ENCODE measurements around the gene GNB1L. TPM values are rescaled to one million over a fixed set of nuclear protein-coding genes. Genes with fewer than 3 reads are reported as not detected.

The GNB1L gene
- total and polyA plus RNA-seq, 9 of the 15 experiments (the other 6 are each of a cell fraction or from before 2014, with no cell fraction given) = 0.56 to 50.5 (median 10.2) TPM

- peaks cover 9 to 55% of the 10 kb centered on the region in 2 experiments for H3K4me1 ChIP-seq (replicated peaks in 1 of 2; ENCODE audit: control insufficient read depth in 2 of 2, insufficient read depth in 2 of 2, low read length in 2 of 2)
- H3K9ac ChIP-seq (ENCODE audit: insufficient read depth in 1 of 2, low read depth in 2 of 2, low read length in 2 of 2) = peak overlapping the region in 1 of 2 experiments; percentile 39; a peak in 2 of 4 replicates
- in situ Hi-C loops (cut with MboI) = no loop called here
- DNase-seq (ENCODE audit: extremely low read depth in 1 of 4, low spot score in 3 of 4) = no peak
- ChIA-PET POLR2A (interaction anchor here (0.5 to 16.8 kb wide), 12 partner anchors 8 to 207 kb away, joined by 3 to 205 read pairs (median 3); no protein-coding TSS in a partner anchor), CTCF (ENCODE audit: low intra/inter-chr PET ratio) (no interaction called here)
- no TSS peak for BruUV-seq (replicated peaks)
- FAIRE-seq = no peak
- WGBS (ENCODE audit: insufficient coverage, low coverage, missing lambda C conversion rate) = 54% methylated on average over 24 of the region's 24 CpGs
- no peak overlapping the region for H3K4me3 ChIP-seq
- no peak for ATAC-seq
- H3K36me3 ChIP-seq (ENCODE audit: control insufficient read depth, insufficient read depth, low read length) = peaks cover 3% of the 10 kb centered on the region; the same call in 1 of the 3 replicates
- H3K9me3 ChIP-seq (replicated peaks; ENCODE audit: control insufficient read depth, insufficient read depth, low read depth, low read length) = no peaks in the 10 kb centered on the region
- 0 out of 2 replicates have a peak, but pooled peaks cover 4% of the 10 kb centered on the region for H4K20me1 ChIP-seq (replicated peaks; ENCODE audit: control insufficient read depth, insufficient read depth, low read length)
- H3K4me2 ChIP-seq (ENCODE audit: insufficient read depth, low read length) = no peak overlapping the region
- H3K27me3 ChIP-seq (ENCODE audit: control insufficient read depth in 2 of 2, insufficient read depth in 2 of 2, low read length in 2 of 2) = 0 out of 5 replicates have a peak, but pooled peaks cover 0 to 2% of the 10 kb centered on the region in 2 experiments
- intact Hi-C loops (cut with micrococcal nuclease) = no loop called here
- no peaks in the 10 kb centered on the region for H3K9me1 ChIP-seq (ENCODE audit: control insufficient read depth, insufficient read depth, low read length)
- no peak overlapping the region for H3K27ac ChIP-seq (ENCODE audit: extremely low read depth, low read depth, low read length)
- no peak overlapping the region for H2AFZ ChIP-seq (ENCODE audit: low read depth, low read length)
- no peaks in the 10 kb centered on the region for H3K79me2 ChIP-seq (ENCODE audit: control insufficient read depth, insufficient read depth, low read length)
- TF ChIP-seq ZNF165 (CRISPR knock-in tag; IDR thresholded peaks at IDR 0.05; ENCODE audit: borderline replicate concordance) (0 out of 2 replicates have a peak, but pooled peaks have one; percentile 50), NR2C1 (IDR thresholded peaks at IDR 0.05) (no peak), NR2C1 (tag; IDR thresholded peaks at IDR 0.05) (no peak), SETDB1 (IDR thresholded peaks at IDR 0.05; ENCODE audit: low read length) (no peak), CREB5 (CRISPR knock-in tag; IDR thresholded peaks at IDR 0.05) (no peak), ZBTB11 (CRISPR knock-in tag; IDR thresholded peaks at IDR 0.05) (no peak), ZNF764 (CRISPR knock-in tag; IDR thresholded peaks at IDR 0.05; ENCODE audit: low read depth) (no peak; the same call in 1 of the 2 replicates), SMAD4 (CRISPR knock-in tag; conservative IDR thresholded peaks at IDR 0.05) (no peak), TBP (optimal IDR thresholded peaks at IDR 0.05; ENCODE audit: low read depth, low read length) (no peak), UBTF (IDR thresholded peaks at IDR 0.05; ENCODE audit: borderline replicate concordance in 1 of 2, low read depth in 2 of 2, low read length in 2 of 2) (no peak), ZNF143 (CRISPR knock-in tag; IDR thresholded peaks at IDR 0.05) (no peak), RAD51 (IDR thresholded peaks at IDR 0.05; ENCODE audit: borderline replicate concordance, low read depth) (no peak), ZSCAN29 (IDR thresholded peaks at IDR 0.05) (no peak), ARID2 (IDR thresholded peaks at IDR 0.05) (no peak)
Measured at GRCh38 chr22:19783586-19784383, 70.9 kb downstream of the GNB1L start.
